ENCODE data around the gene IL17RA. TPM values are rescaled to one million over a fixed set of nuclear protein-coding genes. Genes with fewer than 3 reads are reported as not detected.
"Not testable (repeated sequence)": the region's sequence is repeated elsewhere in the genome, so short reads cannot be mapped to it uniquely, and the experiment has no call there.

IL17RA gene, protein sequence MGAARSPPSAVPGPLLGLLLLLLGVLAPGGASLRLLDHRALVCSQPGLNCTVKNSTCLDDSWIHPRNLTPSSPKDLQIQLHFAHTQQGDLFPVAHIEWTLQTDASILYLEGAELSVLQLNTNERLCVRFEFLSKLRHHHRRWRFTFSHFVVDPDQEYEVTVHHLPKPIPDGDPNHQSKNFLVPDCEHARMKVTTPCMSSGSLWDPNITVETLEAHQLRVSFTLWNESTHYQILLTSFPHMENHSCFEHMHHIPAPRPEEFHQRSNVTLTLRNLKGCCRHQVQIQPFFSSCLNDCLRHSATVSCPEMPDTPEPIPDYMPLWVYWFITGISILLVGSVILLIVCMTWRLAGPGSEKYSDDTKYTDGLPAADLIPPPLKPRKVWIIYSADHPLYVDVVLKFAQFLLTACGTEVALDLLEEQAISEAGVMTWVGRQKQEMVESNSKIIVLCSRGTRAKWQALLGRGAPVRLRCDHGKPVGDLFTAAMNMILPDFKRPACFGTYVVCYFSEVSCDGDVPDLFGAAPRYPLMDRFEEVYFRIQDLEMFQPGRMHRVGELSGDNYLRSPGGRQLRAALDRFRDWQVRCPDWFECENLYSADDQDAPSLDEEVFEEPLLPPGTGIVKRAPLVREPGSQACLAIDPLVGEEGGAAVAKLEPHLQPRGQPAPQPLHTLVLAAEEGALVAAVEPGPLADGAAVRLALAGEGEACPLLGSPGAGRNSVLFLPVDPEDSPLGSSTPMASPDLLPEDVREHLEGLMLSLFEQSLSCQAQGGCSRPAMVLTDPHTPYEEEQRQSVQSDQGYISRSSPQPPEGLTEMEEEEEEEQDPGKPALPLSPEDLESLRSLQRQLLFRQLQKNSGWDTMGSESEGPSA
- 10 to 100 TPM in 1 of 2 donors, 1 to 10 TPM in 1; 7.9 to 12.2 TPM for total RNA-seq

GRCh38 chr22:17084554-17085276, at the start of gene IL17RA:
Gene IL17RA, plus strand, starts transcription at chr22:17085000. Its CDS starts 92 bp downstream, at chr22:17085092.
- H3K36me3 ChIP-seq, result no peaks in the 10 kb centered on the region
- H3K9me3 ChIP-seq, result no peaks in the 10 kb centered on the region
- H3K4me1 ChIP-seq, result peaks cover 0 to 29% of the 10 kb centered on the region in 2 donors
- peak; percentile 87 for DNase-seq (ENCODE audit: low spot score)
- H3K4me3 ChIP-seq, result peak within 1 kb of the TSS; percentile 83 to 91
- no peaks in the 10 kb centered on the region for H3K27me3 ChIP-seq
- no peak for TF ChIP-seq CTCF (IDR thresholded peaks at IDR 0.05)
- peak within 1 kb of the TSS; percentile 87 to 89 for H3K27ac ChIP-seq

- Histone ChIP-seq H3K4me3 (no peak overlapping the region), H3K9me3 (no peaks in the 10 kb centered on the region), H3K27ac (no peak overlapping the region), H3K27me3 (peaks cover 0 to 4% of the 10 kb centered on the region in 2 donors), H3K36me3 (no peaks in the 10 kb centered on the region), H3K4me1 (peaks cover 0 to 11% of the 10 kb centered on the region in 2 donors)
- TF ChIP-seq CTCF (IDR thresholded peaks at IDR 0.05), result no peak
- no peak for DNase-seq (ENCODE audit: low spot score)
Measured at GRCh38 chr22:17035246-17035645, 49.6 kb upstream of the IL17RA start.

GRCh38 chr22:17035976-17036841, 48.6 kb upstream of the IL17RA start:
- H3K9me3 ChIP-seq; H3K27me3 ChIP-seq; H3K36me3 ChIP-seq; DNase-seq (ENCODE audit: low spot score): not testable (repeated sequence)
- Histone ChIP-seq H3K4me3 (peak overlapping the region; percentile 31 to 47), H3K27ac (peak overlapping the region in 1 of 2 donors; percentile 51), H3K4me1 (peaks cover 0 to 11% of the 10 kb centered on the region in 2 donors)

- DNase-seq (ENCODE audit: low spot score); H3K27me3 ChIP-seq; H3K36me3 ChIP-seq; H3K9me3 ChIP-seq: not testable (repeated sequence)
- H3K4me3 ChIP-seq, result peak overlapping the region; percentile 31 to 47
- H3K4me1 ChIP-seq, result peaks cover 0 to 11% of the 10 kb centered on the region in 2 donors
- peak overlapping the region in 1 of 2 donors; percentile 51 for H3K27ac ChIP-seq
Measured at GRCh38 chr22:17036842-17037711, 47.7 kb upstream of the IL17RA start.

DNA sequence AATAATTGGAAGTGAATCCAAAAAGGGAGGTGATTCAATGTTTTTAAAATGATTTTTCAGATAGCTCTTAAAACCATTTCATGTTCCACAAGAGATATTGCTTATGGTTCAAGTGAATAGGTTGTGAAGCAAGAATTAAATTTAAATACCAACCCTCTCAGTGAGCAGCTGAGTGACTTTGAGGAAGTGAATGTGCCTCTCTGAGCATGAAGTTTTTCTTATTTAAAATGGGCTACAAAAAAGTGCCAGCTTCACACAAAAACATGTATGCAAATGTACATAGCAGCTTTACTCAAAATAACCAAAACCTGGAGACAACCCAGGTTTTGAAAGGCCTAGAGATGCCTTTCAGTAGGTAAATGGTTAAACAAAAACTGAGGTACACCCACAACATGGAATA, 41.3 kb upstream of the IL17RA start:
- no peaks in the 10 kb centered on the region for H3K9me3 ChIP-seq
- H3K4me1 ChIP-seq, result no peaks in the 10 kb centered on the region
- H3K36me3 ChIP-seq, result no peaks in the 10 kb centered on the region
- H3K27me3 ChIP-seq, result no peaks in the 10 kb centered on the region
- no peak for TF ChIP-seq CTCF (IDR thresholded peaks at IDR 0.05)
- no peak overlapping the region for H3K27ac ChIP-seq
- H3K4me3 ChIP-seq, result no peak overlapping the region
- DNase-seq (ENCODE audit: low spot score), result no peak
